B cell (primary cell): Measurements from ENCODE around the gene XRRA1. TPM values are rescaled to one million over a fixed set of nuclear protein-coding genes. Genes with fewer than 3 reads are reported as not detected.

Source experiments
- ATAC-seq: fragments of 200-7000 bp; cut with Tn5 transposase; one replicate; pipeline ENCODE4 v1.10.0; 2021; ENCODE audit warnings: low read depth, mild to moderate bottlenecking, moderate number of reproducible peaks, moderate library complexity
- CTCF ChIA-PET: fragments of 350-600 bp; sonication (Branson Sonifier 250); formaldehyde crosslinking; loops from one replicate; lab custom pipeline; 2021; ENCODE audit warnings: antibody characterized with exemption, inconsistent platforms; lab: Charles Lee
- POLR2A ChIA-PET: fragments of 350-600 bp; sonication (Branson Sonifier 250); formaldehyde crosslinking; loops from one replicate; lab custom pipeline; 2021; ENCODE audit warnings: antibody characterized with exemption; lab: Charles Lee
- DNase-seq: peaks from one replicate; pipeline ENCODE4 v3.0.0; 2013
- H2AFZ ChIP-seq: 2 replicates; pipeline ENCODE4 v1.6.1; 2012; ENCODE audit warnings: mild to moderate bottlenecking, low read depth, low read length; ENCODE audit not compliant: insufficient read depth, poor library complexity, severe bottlenecking
- H3K27ac ChIP-seq, 2 donors: 1 replicate in 1 of 2; 2 replicates in 1 of 2; pipeline ENCODE4 v1.5.1; 2012 to 2013; ENCODE audit warnings: low read length in 2 of 2, mild to moderate bottlenecking in 2 of 2, moderate library complexity in 1 of 2
- H3K27me3 ChIP-seq, 4 experiments: fragments of 200-600 bp in 1 of 4; sonication (generic) in 1 of 4; replicated peaks in 1 of 4; 1 replicate in 2 of 4; 2 replicates in 2 of 4; pipeline versions ENCODE4 v1.6.1 to v1.7.0; 2013 to 2016; ENCODE audit warnings: low read length in 3 of 4, mild to moderate bottlenecking in 2 of 4, mixed read lengths in 1 of 4, moderate library complexity in 1 of 4; ENCODE audit not compliant: insufficient read depth in 4 of 4, control insufficient read depth in 3 of 4; ENCODE audit errors: control extremely low read depth in 1 of 4
- H3K36me3 ChIP-seq, 2 experiments: replicated peaks in 1 of 2; 1 replicate in 1 of 2; 2 replicates in 1 of 2; pipeline versions ENCODE4 v1.6.1 to v1.7.1; 2013; ENCODE audit warnings: low read length in 1 of 2; ENCODE audit not compliant: insufficient read depth in 2 of 2, control insufficient read depth in 1 of 2; ENCODE audit errors: control extremely low read depth in 1 of 2, extremely low read depth in 1 of 2
- H3K4me1 ChIP-seq, 2 donors: fragments of 200-600 bp in 1 of 2; sonication (generic) in 1 of 2; 1 replicate in 1 of 2; 2 replicates in 1 of 2; pipeline versions ENCODE4 v1.5.1 to v1.6.1; 2013 to 2017; ENCODE audit warnings: low read length in 2 of 2; ENCODE audit not compliant: control insufficient read depth in 2 of 2, insufficient read depth in 2 of 2
- H3K4me2 ChIP-seq: replicated peaks from 2 replicates; pipeline ENCODE3; 2012; ENCODE audit warnings: mild to moderate bottlenecking, low read depth, low read length; ENCODE audit not compliant: poor library complexity, severe bottlenecking
- H3K4me3 ChIP-seq, 5 experiments: fragments of 200-600 bp in 1 of 5; sonication (generic) in 1 of 5; 1 replicate in 3 of 5; 2 replicates in 2 of 5; pipeline versions ENCODE4 v1.5.1 to v1.7.0; 2011 to 2016; ENCODE audit warnings: low read length in 4 of 5, mild to moderate bottlenecking in 4 of 5, low read depth in 2 of 5, control low read depth in 1 of 5, moderate library complexity in 1 of 5; ENCODE audit not compliant: insufficient read depth in 1 of 5; ENCODE audit errors: control extremely low read depth in 1 of 5, extremely low read depth in 1 of 5
- H3K79me2 ChIP-seq: fragments of 200-600 bp; sonication (generic); one replicate; pipeline ENCODE4 v1.6.0; 2016; ENCODE audit warnings: low read length; ENCODE audit not compliant: control insufficient read depth, insufficient read depth
- H3K9ac ChIP-seq: fragments of 200-600 bp; sonication (generic); 2 replicates; pipeline ENCODE4 v1.6.1; 2017; ENCODE audit warnings: mild to moderate bottlenecking, low read length, moderate library complexity
- H3K9me3 ChIP-seq, 3 donors: one replicate each; pipeline versions ENCODE4 v1.6.1 to v1.7.1; 2013; ENCODE audit warnings: low read length in 2 of 3; ENCODE audit not compliant: control insufficient read depth in 2 of 3, insufficient read depth in 1 of 3; ENCODE audit errors: control extremely low read depth in 1 of 3
- H4K20me1 ChIP-seq: 2 replicates; pipeline ENCODE4 v1.6.0; 2012; ENCODE audit warnings: mild to moderate bottlenecking, low read length; ENCODE audit not compliant: insufficient read depth, control insufficient read depth, poor library complexity, severe bottlenecking
- H3K27ac Mint-ChIP-seq: one replicate; pipeline ENCODE4 v1.8.0; 2021; ENCODE audit warnings: mixed read lengths
- H3K27me3 Mint-ChIP-seq: one replicate; pipeline ENCODE4 v1.8.0; 2021; ENCODE audit warnings: mixed read lengths
- H3K4me1 Mint-ChIP-seq: one replicate; pipeline ENCODE4 v1.8.0; 2021; ENCODE audit warnings: mixed read lengths
- H3K4me3 Mint-ChIP-seq: one replicate; pipeline ENCODE4 v1.8.0; 2021; ENCODE audit warnings: mixed read lengths
- H3K9me3 Mint-ChIP-seq: one replicate; pipeline ENCODE4 v1.8.0; 2022; ENCODE audit warnings: mixed read lengths; ENCODE audit not compliant: insufficient read depth
- CTCF ChIP-seq: fragments of 200-600 bp; IDR thresholded peaks from one replicate; pipeline ENCODE4 v1.8.0; 2022; ENCODE audit warnings: antibody characterized with exemption, mild to moderate bottlenecking
- EZH2 ChIP-seq: IDR thresholded peaks from 2 replicates; pipeline ENCODE4 v1.6.1; 2012; ENCODE audit warnings: borderline replicate concordance, low read depth, mild to moderate bottlenecking, moderate library complexity, low read length; ENCODE audit not compliant: insufficient read depth, poor library complexity, severe bottlenecking
- WGBS: methylation state at CpG from one replicate; pipeline ENCODE4 v1.1.5; 2013; ENCODE audit warnings: missing lambda C conversion rate; ENCODE audit not compliant: insufficient coverage; 5-methylcytosine and 5-hydroxymethylcytosine counted together
- intact Hi-C: fragments of 100-400 bp; cut with micrococcal nuclease; formaldehyde crosslinking; loops from one replicate; pipeline ENCODE4 v1.10.0; 2022
- polyA plus RNA-seq: library from polyadenylated mRNA; depleted of rRNA; stranded (reverse); fragments of >200 nt; gene quantifications from 2 replicates; pipeline ENCODE4 v1.2.3, GENCODE V29; 2012
- total RNA-seq, 2 donors: library from RNA; stranded (reverse); fragments of 120-200 nt in 1 of 2; gene quantifications; 1 replicate in 1 of 2; 2 replicates in 1 of 2; pipeline versions ENCODE4 v1.2.3 to v1.2.4, GENCODE V29; 2013 to 2022

Gene XRRA1
- total and polyA plus RNA-seq, 2 donors (not counting 1 experiment from before 2014, with no cell fraction given) = 6.9 to 80.8 TPM

- ChIA-PET POLR2A (no interaction called here), CTCF (no interaction called here)
- intact Hi-C loops = no loop called here
- H3K4me1 ChIP-seq = no peaks in the 10 kb centered on the region
- DNase-seq = no peak
- H3K36me3 ChIP-seq = peaks cover 14 to 64% of the 10 kb centered on the region in 2 experiments
- ATAC-seq = no peak
- peaks cover 7% of the 10 kb centered on the region for H4K20me1 ChIP-seq
- no peaks in the 10 kb centered on the region for H3K27me3 ChIP-seq
- no peak overlapping the region for H3K27ac ChIP-seq
- H3K9ac ChIP-seq = no peak overlapping the region
- H3K4me3 Mint-ChIP-seq = no peak overlapping the region
- H3K9me3 ChIP-seq = peaks cover 0 to 2% (median 0%) of the 10 kb centered on the region in 3 donors
- WGBS = no CpG with 5 or more reads among the region's 3 CpGs
- no peak overlapping the region for H3K4me3 ChIP-seq
- no peak overlapping the region for H2AFZ ChIP-seq
- H3K4me1 Mint-ChIP-seq = no peaks in the 10 kb centered on the region
- H3K9me3 Mint-ChIP-seq = no peaks in the 10 kb centered on the region
- H3K27me3 Mint-ChIP-seq = no peaks in the 10 kb centered on the region
- no peak for TF ChIP-seq CTCF
- no peak for TF ChIP-seq EZH2
- peaks cover 18% of the 10 kb centered on the region for H3K79me2 ChIP-seq
- no peak overlapping the region for H3K27ac Mint-ChIP-seq
- H3K4me2 ChIP-seq = no peak overlapping the region
These were observed 130.5 kb downstream of the XRRA1 start for GRCh38 chr11:74818283-74818946.

- no peak overlapping the region for H2AFZ ChIP-seq
- ATAC-seq (no peak), DNase-seq (no peak)
- peaks cover 21% of the 10 kb centered on the region for H3K79me2 ChIP-seq
- peaks cover 7% of the 10 kb centered on the region for H4K20me1 ChIP-seq
- no peaks in the 10 kb centered on the region for H3K4me1 ChIP-seq
- H3K36me3 ChIP-seq = peaks cover 18 to 57% of the 10 kb centered on the region in 2 experiments
- H3K9me3 ChIP-seq = no peaks in the 10 kb centered on the region
- H3K27me3 ChIP-seq = no peaks in the 10 kb centered on the region
- Mint-ChIP-seq H3K27ac (peak overlapping the region; percentile 22), H3K4me1 (no peaks in the 10 kb centered on the region), H3K27me3 (no peaks in the 10 kb centered on the region), H3K9me3 (no peaks in the 10 kb centered on the region), H3K4me3 (no peak overlapping the region)
- POLR2A ChIA-PET = no interaction called here
- no peak for TF ChIP-seq CTCF
- no peak for TF ChIP-seq EZH2
- no peak overlapping the region for H3K4me2 ChIP-seq
- intact Hi-C loops = no loop called here
- 97% methylated on average over 2 of the region's 2 CpGs for WGBS
- no peak overlapping the region for H3K4me3 ChIP-seq
- no peak overlapping the region for H3K27ac ChIP-seq
- CTCF ChIA-PET = interaction anchor here (0.9 kb wide), 1 partner anchor 112 kb away, joined by 3 read pairs; no protein-coding TSS in a partner anchor
- H3K9ac ChIP-seq = no peak overlapping the region
These were observed 132.2 kb downstream of the XRRA1 start for GRCh38 chr11:74816664-74817063.
